ENCODE data around the gene MAD1L1. TPM values are rescaled to one million over a fixed set of nuclear protein-coding genes. Genes with fewer than 3 reads are reported as not detected.
A peak's percentile ranks its signal among the peaks of the same experiment; 100 is the strongest.

MAD1L1 gene
- total RNA-seq, 2 donors from 2014 or later, result 18.9 to 24.9 TPM

- DNase-seq (no peak), ATAC-seq (no peak)
- intact Hi-C loops (cut with DNase I), result no loop called here
Observed at GRCh38 chr7:2096692-2097387, 135.9 kb downstream of the MAD1L1 start.

DNA sequence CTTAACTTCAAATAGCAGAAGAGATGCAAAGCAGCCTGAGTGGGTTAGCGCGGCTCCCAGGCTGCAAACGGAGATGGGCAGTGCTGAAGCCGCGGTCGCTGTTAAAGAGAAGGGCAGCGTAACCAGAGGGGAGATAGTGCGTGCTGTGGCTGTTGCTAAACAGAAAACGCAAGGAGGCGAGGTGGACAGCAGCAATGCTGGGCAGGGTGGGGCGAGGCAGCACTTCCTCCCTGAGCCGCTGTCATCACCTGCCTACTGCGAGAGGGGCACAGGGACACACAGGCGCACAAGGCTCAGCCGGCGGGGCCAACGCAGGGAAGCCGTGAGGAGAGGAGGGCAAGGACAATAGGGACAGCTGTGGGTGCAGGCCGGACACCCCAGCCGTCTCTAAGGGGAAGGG, 137.3 kb downstream of the MAD1L1 start:
- ATAC-seq (peak in 1 of 2 donors; percentile 33), DNase-seq (no peak)
- intact Hi-C loops (cut with DNase I), result no loop called here

DNA sequence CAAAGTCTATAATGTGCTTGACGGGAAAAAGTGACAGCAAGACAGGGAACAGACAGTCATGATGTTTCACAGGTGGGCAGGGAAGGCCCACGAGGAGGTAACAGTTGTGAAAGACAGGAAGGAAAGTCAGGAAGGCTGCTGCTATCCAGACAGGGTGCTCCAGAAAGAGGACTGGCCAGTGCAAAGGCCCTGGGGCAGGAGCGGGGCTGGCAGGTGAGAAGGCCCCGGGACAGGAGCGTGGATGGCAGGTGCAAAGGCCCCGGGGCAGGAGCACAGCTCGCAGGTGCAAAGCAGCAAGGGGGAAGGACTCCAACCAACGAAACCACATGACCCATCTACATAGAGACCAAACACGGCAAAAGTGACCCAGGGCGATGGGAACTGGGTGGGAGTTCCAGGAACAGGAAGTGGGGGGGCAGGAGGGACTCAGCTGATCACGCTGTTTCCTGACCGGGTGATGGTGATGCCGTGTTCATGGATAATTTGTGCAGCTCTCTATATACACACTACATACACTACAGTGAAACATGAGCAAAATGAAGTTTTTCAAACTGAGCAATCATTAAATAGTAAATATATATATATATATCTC, 138.2 kb downstream of the MAD1L1 start:
- DNase-seq, result no peak
- ATAC-seq, result no peak
- intact Hi-C loops (cut with DNase I), result no loop called here

GRCh38 chr7:2093843-2094220, 138.9 kb downstream of the MAD1L1 start:
- ATAC-seq (no peak), DNase-seq (no peak)
- intact Hi-C loops (cut with DNase I), result no loop called here

- intact Hi-C loops (cut with DNase I), result no loop called here
- no peak for ATAC-seq
Observed at GRCh38 chr7:2093215-2093842, 139.4 kb downstream of the MAD1L1 start.

DNA sequence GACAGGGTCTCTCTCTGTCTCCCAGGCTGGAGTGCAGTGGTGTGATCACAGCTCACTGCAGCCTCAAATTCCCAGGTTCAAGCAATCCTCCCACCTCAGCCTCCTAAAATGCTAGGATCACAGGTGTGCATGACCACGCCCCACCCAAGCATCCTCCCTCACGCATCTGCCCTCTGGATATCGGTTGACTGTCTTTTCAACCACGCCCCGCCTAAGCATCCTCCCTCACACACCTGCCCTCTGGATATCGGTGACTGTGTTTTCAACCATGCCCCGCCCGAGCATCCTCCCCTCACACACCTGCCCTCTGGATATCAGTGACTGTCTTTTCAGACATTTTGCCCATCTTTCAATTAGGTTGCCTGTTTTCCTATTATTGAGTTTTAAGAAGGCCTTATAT, 140.5 kb downstream of the MAD1L1 start:
- DNase-seq (no peak), ATAC-seq (no peak)
- intact Hi-C loops (cut with DNase I), result no loop called here

More at GRCh38 chr7:2093215-2093842, 139.4 kb downstream of the MAD1L1 start:
- DNase-seq, result no peak

DNA sequence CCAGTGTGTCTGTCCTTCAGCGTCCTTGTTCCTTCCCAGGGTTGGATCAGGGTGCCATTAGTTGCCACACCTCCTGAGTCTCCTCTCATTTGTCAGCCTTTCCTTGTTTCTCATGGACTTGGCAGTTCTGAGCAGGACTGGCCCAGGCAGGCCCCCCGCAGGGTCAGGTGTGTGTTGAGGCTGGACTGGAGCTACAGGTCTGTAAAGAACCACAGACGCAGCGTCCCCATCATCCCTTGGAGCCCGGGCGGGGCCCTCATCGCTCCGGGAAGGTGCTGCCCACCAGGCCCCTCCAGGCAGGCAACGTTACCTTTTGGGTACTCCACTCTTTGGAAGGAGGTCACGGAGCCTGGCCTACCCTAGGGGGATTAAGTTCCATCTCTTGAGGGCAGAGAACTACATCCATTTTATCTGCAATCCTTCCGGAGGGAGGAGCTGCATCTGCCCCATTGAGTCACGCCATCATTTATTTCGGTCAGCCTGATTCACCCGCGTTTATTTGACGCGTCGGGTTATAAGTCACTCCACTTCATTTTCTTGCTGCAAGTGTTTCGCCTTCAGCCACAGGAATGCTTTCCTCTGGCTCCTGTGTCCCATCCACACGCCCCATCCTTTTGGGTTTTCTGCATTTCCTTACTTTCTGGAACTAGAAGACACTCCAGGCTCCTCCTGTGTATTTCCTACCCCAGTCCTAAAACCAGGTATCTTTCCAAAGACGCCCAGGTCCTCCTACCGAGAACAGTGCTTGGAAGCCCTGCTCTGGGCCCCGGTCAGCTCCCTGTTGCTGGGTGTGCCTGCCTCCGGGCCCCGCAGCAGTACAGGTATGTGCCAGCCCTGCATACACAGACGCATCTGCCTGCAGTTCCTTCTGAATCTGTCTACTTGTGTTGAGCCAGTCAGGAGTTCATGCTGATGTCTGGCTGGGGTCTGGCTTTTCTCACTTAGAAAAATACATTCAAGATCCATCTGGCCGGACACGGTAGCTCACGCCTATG, 141.9 kb downstream of the MAD1L1 start:
- ATAC-seq, result no peak
- intact Hi-C loops (cut with DNase I), result no loop called here
- DNase-seq, result no peak

DNA sequence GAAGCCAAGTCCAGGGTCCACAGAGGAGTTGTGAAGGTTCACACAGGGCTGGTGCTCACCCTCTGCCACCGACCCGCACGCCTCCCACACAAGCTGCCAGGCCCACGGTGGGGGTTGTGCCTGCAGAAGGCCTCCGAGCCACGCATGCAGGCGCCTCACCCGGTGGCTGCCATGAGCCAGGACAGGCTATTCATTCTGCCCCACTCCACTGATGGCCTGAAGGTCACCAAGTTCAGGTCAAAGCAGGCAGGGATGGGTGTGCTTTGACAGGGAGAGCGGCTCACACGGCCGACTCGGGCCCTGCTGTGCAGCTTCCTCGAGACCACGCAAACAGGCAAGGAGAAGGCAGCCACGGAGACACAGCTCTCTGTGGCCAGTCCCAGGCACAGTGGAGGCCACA, 143.9 kb downstream of the MAD1L1 start:
- intact Hi-C loops (cut with DNase I), result no loop called here
- no peak for ATAC-seq
- no peak for DNase-seq

DNA sequence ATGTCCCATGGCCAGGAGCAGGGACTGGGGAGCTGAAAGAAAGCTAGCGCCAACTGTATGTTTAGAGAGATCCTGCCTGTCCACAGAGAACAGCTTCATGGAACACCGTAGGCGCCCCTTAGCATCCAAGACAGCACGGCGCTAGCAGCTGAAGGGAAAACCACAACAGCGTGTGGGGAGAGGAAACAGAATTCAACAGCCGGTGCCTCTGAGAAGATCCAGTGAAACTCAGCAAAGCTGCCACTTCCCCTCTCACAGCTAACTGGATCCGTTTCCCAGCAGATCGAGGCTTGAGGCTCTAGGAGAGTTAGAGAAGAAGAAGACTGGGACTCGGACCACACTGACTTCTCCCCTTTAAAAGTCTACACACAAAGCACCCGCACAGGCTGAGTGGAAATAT, 145.0 kb downstream of the MAD1L1 start:
- DNase-seq (no peak), ATAC-seq (no peak)
- intact Hi-C loops (cut with DNase I), result no loop called here

DNA sequence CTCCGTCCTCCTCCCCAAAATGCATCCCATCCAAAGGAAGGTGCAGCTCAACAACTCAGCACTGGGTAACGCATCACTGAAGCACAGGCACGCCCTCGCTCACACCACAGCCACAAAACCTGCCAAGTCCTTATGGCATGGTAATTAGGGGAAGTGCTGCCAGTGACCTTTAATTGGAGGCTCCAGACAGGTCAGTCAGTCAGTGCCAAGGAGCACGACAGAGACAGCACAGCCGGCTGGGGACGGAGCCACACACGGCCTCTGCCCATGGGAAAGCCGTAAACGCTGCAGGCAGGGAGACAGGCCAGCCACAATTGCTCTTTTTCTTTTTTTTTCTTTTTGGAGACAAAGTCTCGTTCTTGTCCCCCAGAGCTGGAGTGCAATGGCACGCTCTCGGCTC, 146.5 kb downstream of the MAD1L1 start:
- intact Hi-C loops (cut with DNase I), result no loop called here
- ATAC-seq (no peak), DNase-seq (no peak)

DNA sequence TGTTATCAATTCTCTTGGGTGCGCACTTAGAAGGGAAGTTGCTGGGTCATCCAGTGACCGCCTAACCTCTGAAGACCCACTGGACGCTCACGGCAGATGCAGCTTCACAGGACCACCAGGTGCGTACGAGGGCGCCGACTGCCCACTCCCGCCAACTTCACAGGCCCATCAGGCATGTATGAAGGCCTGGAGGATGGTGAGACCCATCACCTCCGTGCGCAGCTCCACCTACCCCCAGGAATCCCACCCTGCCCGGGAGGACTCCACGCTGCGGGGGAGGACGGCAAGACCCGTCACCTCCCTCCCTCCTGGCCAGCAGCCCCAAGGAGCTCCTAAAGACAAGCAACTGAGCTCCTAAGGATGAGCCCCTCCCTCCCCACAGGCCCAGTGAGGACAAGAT, 146.9 kb downstream of the MAD1L1 start:
- intact Hi-C loops (cut with DNase I), result no loop called here
- DNase-seq (no peak), ATAC-seq (no peak)

- ATAC-seq, result no peak
- no peak for DNase-seq
- intact Hi-C loops (cut with DNase I), result no loop called here
Observed at GRCh38 chr7:2084781-2085505, 147.8 kb downstream of the MAD1L1 start.

GRCh38 chr7:2084331-2084730, 148.4 kb downstream of the MAD1L1 start:
- ATAC-seq (no peak), DNase-seq (no peak)
- intact Hi-C loops (cut with DNase I), result no loop called here

- ATAC-seq, result no peak
- intact Hi-C loops (cut with DNase I), result no loop called here
- no peak for DNase-seq
Observed at GRCh38 chr7:2083362-2083761, 149.4 kb downstream of the MAD1L1 start.

DNA sequence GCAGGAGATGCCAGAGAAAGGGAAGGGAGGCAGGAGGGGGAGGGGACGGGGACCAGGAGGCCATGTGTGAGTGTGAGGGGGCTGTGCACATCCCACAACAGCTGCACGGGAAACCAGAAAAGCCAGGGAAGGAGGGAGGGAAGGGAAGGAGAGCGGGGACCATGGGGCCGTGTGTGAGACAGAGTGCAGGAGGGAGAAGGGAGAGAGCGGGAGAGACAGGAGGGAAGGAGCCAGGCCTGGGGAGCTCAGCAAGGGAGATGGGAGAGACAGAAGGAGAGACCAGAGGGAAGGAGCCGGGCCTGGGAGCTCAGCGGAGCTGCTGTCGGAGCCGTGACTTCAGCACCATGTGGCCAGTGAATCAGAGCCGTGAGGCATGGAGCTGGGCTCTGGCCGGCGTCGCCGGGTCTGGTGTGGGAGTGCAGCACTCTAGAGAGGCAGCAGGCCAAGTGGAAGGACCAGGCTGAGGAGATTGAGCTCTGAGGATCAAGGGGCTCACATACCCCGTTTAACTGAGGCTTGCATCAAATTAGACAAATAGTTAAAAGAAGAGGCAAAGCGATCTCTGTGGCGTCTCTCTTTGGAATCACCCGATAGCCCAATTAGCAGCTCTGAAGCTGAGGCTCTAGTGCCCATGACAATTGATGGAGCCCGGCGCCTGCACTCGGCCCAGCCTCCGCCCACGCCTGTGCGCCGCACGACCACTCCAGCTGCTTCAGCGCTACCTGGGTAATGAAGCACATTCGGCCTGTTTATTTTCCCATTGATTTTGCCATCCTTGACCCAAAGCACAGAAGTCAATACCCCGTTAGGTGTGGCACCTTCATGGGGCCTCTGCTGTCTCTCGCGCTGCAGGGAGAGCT, 150.4 kb downstream of the MAD1L1 start:
- intact Hi-C loops (cut with DNase I), result no loop called here
- ATAC-seq (peak; percentile 62 to 77), DNase-seq (peak; percentile 64)

DNA sequence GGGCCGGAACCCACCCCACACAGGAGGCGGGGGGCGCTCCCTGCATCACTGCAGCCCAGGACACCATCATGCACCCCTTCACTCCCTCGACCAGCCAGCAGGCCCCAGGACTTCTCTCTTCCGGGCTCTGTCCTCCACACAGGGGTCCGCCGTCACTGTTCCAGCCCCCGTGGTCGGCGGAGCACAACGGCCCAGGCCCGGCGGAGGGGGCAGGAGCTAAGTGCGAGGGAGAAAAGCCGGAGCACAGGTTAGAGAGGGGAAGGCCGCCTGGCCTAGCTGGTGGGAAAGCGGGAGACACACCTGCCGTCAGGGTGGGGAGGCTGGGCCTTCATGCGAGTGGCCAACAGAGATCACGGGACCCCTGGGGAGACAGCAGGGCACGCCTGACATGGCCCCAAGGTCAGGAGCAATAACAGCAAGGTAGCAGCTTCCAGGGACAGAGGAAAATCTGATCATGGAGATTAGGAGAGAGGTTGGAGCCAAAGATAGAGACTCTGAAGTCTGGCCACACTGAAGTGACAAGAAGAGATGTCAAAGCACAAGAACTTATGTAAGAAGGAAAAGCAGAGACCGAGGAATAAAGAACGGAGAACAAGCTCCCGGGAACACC, 151.1 kb downstream of the MAD1L1 start:
- ATAC-seq (no peak), DNase-seq (no peak)
- intact Hi-C loops (cut with DNase I), result no loop called here

DNA sequence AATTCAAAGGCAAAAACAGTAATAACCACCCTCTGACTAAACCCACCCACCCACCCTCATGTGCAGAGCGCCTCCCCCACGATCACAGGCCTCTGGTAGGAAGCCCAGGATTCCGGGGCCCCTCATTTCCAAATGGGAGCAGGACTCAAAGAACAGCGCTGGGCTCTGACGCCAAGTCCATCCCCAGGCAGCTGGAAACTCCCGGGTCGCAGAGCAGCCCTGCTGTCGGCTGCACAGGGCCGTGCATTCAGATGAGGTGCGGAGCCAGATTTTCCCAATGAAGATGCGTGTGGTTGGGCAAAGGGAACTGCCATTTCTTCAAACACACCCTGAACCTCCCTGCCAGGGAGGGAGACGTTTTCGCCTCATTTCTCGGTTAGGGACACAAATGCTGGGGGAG, 152.3 kb downstream of the MAD1L1 start:
- DNase-seq (no peak), ATAC-seq (no peak)
- intact Hi-C loops (cut with DNase I), result no loop called here

- ATAC-seq, result no peak
Observed at GRCh38 chr7:2080060-2080387, 152.7 kb downstream of the MAD1L1 start.

More at GRCh38 chr7:2080060-2080387, 152.7 kb downstream of the MAD1L1 start:
- intact Hi-C loops (cut with DNase I), result no loop called here
- DNase-seq, result no peak
